ENCODE measurements around the gene CEP128.

DNA sequence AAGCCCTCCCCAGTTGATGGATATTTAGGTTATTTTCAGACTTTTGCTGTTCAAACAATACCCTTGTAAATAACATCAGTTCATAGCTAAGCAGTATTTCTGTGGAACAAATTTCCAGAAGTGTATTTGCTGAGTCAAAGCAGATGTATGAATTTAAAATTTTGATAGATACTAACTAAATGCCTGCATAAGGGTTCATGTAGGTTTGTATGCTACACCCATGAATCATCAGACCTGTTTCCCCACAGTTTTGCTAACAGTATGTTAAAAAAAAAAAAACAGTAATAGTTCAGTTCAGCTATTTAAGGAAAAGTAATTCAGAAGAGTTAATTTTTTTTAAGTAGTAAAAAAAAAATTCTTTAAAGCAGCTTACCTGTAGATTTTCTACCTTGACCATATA, 494.1 kb downstream of the CEP128 start:
- TF ChIP-seq, protein P1, sequence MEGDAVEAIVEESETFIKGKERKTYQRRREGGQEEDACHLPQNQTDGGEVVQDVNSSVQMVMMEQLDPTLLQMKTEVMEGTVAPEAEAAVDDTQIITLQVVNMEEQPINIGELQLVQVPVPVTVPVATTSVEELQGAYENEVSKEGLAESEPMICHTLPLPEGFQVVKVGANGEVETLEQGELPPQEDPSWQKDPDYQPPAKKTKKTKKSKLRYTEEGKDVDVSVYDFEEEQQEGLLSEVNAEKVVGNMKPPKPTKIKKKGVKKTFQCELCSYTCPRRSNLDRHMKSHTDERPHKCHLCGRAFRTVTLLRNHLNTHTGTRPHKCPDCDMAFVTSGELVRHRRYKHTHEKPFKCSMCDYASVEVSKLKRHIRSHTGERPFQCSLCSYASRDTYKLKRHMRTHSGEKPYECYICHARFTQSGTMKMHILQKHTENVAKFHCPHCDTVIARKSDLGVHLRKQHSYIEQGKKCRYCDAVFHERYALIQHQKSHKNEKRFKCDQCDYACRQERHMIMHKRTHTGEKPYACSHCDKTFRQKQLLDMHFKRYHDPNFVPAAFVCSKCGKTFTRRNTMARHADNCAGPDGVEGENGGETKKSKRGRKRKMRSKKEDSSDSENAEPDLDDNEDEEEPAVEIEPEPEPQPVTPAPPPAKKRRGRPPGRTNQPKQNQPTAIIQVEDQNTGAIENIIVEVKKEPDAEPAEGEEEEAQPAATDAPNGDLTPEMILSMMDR (conservative IDR thresholded peaks at IDR 0.05; ENCODE audit: low read depth in 2 of 2) = no peak
- TF ChIP-seq EZH2 (IDR thresholded peaks at IDR 0.05; ENCODE audit: low read depth, unreplicated experiment) (no peak), POLR2AphosphoS5 (IDR thresholded peaks at IDR 0.05; ENCODE audit: low read depth) (no peak), EZH2phosphoT487 (IDR thresholded peaks at IDR 0.05; ENCODE audit: unreplicated experiment) (no peak), NANOG (IDR thresholded peaks at IDR 0.05; ENCODE audit: borderline replicate concordance) (no peak), CREB1 (CRISPR knock-in tag; IDR thresholded peaks at IDR 0.05; ENCODE audit: low read depth) (no peak), STAT1 (IDR thresholded peaks at IDR 0.05; ENCODE audit: unreplicated experiment) (no peak), JUNB (IDR thresholded peaks at IDR 0.05; ENCODE audit: unreplicated experiment) (no peak)
- TF ChIP-seq, protein P2, sequence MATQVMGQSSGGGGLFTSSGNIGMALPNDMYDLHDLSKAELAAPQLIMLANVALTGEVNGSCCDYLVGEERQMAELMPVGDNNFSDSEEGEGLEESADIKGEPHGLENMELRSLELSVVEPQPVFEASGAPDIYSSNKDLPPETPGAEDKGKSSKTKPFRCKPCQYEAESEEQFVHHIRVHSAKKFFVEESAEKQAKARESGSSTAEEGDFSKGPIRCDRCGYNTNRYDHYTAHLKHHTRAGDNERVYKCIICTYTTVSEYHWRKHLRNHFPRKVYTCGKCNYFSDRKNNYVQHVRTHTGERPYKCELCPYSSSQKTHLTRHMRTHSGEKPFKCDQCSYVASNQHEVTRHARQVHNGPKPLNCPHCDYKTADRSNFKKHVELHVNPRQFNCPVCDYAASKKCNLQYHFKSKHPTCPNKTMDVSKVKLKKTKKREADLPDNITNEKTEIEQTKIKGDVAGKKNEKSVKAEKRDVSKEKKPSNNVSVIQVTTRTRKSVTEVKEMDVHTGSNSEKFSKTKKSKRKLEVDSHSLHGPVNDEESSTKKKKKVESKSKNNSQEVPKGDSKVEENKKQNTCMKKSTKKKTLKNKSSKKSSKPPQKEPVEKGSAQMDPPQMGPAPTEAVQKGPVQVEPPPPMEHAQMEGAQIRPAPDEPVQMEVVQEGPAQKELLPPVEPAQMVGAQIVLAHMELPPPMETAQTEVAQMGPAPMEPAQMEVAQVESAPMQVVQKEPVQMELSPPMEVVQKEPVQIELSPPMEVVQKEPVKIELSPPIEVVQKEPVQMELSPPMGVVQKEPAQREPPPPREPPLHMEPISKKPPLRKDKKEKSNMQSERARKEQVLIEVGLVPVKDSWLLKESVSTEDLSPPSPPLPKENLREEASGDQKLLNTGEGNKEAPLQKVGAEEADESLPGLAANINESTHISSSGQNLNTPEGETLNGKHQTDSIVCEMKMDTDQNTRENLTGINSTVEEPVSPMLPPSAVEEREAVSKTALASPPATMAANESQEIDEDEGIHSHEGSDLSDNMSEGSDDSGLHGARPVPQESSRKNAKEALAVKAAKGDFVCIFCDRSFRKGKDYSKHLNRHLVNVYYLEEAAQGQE (IDR thresholded peaks at IDR 0.05; ENCODE audit: unreplicated experiment) = no peak
